Neural cell (in vitro differentiated cells): Measurements from ENCODE around the gene KNL1.

ENCODE experiments used
- EZH2 ChIP-seq: fragments of 200-600, 300-800 bp; shearing (Covaris generic), sonication (generic); IDR thresholded peaks from 2 replicates; pipeline ENCODE4 v1.6.1; 2014; ENCODE audit warnings: antibody characterized with exemption, low read length, borderline replicate concordance, mild to moderate bottlenecking; ENCODE audit not compliant: insufficient read depth, poor library complexity, severe bottlenecking
- MXI1 ChIP-seq: fragments of 450-650 bp; conservative IDR thresholded peaks from 2 replicates; pipeline ENCODE4 v1.6.1; 2014; ENCODE audit warnings: antibody characterized with exemption, mild to moderate bottlenecking; ENCODE audit not compliant: poor library complexity, severe bottlenecking
- POLR2AphosphoS5 ChIP-seq: IDR thresholded peaks from 2 replicates; pipeline ENCODE4 v1.6.1; 2012
- TF ChIP-seq, protein P1 (sequence below): fragments of 450-650 bp; IDR thresholded peaks from 2 replicates; pipeline ENCODE4 v1.5.1; 2014; ENCODE audit warnings: antibody characterized with exemption, mild to moderate bottlenecking, moderate library complexity; ENCODE audit not compliant: poor library complexity, severe bottlenecking

DNA sequence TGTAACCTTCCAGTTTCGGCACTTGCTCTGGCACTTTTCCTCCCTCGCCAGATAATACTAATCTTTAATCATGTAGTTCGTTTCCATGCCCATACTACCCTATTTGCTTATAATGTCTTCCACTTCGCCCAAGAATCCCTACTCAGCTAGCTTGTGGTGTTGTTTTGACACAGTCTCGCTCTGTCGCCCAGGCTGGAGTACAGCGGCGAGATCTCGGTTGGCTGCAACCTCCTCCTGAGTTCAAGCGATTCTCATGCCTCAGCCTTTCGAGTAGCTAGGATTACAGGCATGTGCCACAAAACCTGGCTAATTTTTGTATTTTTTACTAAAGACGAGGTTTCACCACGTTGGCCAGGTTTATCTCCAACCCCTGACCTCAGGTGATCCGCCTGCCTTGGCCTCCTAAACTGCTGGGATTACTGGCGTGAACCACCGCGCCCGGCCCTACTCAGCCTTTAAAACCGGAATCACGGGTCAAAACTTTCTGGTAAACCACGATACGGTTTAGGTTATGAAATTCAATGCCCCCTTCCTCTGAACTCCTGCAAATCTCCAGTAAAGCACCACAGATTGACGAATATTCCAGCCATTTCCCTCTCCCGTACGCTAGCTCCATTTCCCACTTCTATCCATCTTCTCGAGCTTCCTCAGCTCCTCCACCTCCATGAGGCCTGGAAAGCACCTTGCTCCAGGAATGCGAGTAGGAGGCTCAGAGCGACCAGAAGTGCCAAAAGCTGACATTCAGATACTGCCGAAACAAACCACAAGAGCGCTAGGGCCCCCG, 100.0 kb downstream of the KNL1 start:
- TF ChIP-seq, protein P1, sequence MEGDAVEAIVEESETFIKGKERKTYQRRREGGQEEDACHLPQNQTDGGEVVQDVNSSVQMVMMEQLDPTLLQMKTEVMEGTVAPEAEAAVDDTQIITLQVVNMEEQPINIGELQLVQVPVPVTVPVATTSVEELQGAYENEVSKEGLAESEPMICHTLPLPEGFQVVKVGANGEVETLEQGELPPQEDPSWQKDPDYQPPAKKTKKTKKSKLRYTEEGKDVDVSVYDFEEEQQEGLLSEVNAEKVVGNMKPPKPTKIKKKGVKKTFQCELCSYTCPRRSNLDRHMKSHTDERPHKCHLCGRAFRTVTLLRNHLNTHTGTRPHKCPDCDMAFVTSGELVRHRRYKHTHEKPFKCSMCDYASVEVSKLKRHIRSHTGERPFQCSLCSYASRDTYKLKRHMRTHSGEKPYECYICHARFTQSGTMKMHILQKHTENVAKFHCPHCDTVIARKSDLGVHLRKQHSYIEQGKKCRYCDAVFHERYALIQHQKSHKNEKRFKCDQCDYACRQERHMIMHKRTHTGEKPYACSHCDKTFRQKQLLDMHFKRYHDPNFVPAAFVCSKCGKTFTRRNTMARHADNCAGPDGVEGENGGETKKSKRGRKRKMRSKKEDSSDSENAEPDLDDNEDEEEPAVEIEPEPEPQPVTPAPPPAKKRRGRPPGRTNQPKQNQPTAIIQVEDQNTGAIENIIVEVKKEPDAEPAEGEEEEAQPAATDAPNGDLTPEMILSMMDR: no peak
- TF ChIP-seq POLR2AphosphoS5 (no peak), EZH2 (no peak), MXI1 (no peak)
